22Rv1 (cell line): ENCODE measurements around the gene ABHD15.

Source experiments
- CTCF ChIP-seq: fragments of 450-650 bp; IDR thresholded peaks from 2 replicates; pipeline ENCODE4 v1.5.1; 2017; ENCODE audit warnings: mild to moderate bottlenecking
- ZFX ChIP-seq: fragments of 450-650 bp; IDR thresholded peaks from 2 replicates; pipeline ENCODE4 v1.6.1; 2017; ENCODE audit warnings: antibody characterized with exemption, borderline replicate concordance

DNA sequence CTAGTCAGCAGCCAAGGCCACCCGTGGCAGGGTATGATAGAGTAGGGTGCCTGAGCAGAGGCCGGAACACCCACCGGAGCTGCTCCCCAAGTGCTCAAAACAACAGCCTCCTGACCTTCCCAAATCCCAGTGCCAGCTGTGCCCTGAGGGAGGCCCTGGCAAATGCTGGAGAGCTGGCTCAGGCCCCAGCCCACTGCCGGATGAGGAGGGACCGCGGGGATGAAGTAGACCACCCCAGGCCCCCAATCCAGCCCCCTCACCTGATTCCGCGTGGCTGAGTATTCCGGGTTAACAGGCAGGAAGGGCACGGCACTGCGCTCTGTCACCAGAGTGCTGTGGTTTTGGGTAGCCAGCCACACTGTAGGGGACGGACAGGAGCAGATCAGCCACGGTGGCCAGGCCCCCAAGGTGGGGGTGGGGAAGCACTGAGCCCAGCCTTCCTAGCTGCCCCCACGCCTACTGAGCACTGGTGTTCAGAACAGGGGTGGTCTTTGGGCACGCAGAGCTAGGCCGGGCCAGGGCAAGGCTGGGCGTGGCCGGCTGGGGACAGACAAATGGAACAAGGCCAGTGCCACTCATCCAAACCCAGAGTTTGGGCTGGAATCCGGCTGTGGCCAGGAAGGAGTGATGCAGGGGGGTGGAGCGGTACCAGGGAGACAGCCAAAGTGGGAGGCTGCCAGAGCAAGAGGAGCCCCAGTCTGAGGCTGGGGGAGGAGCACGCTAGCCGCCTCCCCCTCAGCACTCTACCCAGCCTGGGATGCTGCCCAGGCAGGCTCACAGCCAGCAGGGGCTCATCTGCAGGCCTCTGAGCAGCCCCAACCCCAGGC, 10.8 kb upstream of the ABHD15 start:
- TF ChIP-seq CTCF (no peak), ZFX (no peak)
